HCT116 (cell line): Measurements from ENCODE around the gene GP2. TPM values are rescaled to one million over a fixed set of nuclear protein-coding genes. Genes with fewer than 3 reads are reported as not detected.

Source experiments
- ATAC-seq: fragments of 200-7000 bp; cut with Tn5 transposase; 2 replicates; pipeline ENCODE4 v1.9.1; 2020; ENCODE audit warnings: mild to moderate bottlenecking, moderate library complexity
- BruUV-seq: library from RNA; stranded (reverse); fragments of 400-500 nt; replicated peaks from 2 replicates; lab custom pipeline; 2021; lab: Mats Ljungman, UMichigan
- CTCF ChIA-PET: fragments of 300-600 bp; sonication (Branson Sonifier 250); formaldehyde crosslinking; loops from one replicate; lab custom pipeline; 2021; ENCODE audit warnings: antibody characterized with exemption; lab: Charles Lee
- POLR2A ChIA-PET: fragments of 300-600, 350-600 bp; sonication (Branson Sonifier 250); formaldehyde crosslinking; loops from one replicate; lab custom pipeline; 2021; ENCODE audit warnings: antibody characterized with exemption; lab: Charles Lee
- RAD21 ChIA-PET, 2 experiments: fragments of 300-600 bp; sonication (Branson Sonifier 250); formaldehyde crosslinking; loops; one replicate each; lab custom pipeline; 2023; ENCODE audit warnings: low total read pairs in 2 of 2; ENCODE audit not compliant: uncharacterized antibody in 2 of 2, unreplicated experiment in 2 of 2, low non-redundant PET in 1 of 2; lab: Charles Lee
- DNase-seq: peaks from one replicate; pipeline ENCODE4 v3.0.0-alpha.2; 2010; ENCODE audit warnings: low read depth, low spot score
- H2AFZ ChIP-seq: fragments of 200-600 bp; shearing (Covaris generic), sonication (generic); 2 replicates; pipeline ENCODE4 v1.6.1; 2017; ENCODE audit warnings: low read depth, mixed run types, mixed read lengths, antibody characterized with exemption, low read length; ENCODE audit not compliant: poor library complexity, severe bottlenecking
- H3K27ac ChIP-seq: 2 replicates; pipeline ENCODE4 v1.5.1; 2012; ENCODE audit warnings: low read depth, low read length
- H3K27me3 ChIP-seq: fragments of 200-600 bp; sonication (generic); 2 replicates; pipeline ENCODE4 v1.6.1; 2016; ENCODE audit warnings: mixed run types, low read length, mixed read lengths; ENCODE audit not compliant: insufficient read depth
- H3K36me3 ChIP-seq, 2 experiments: fragments of 200-500 bp in 1 of 2; fragments of 200-600 bp in 1 of 2; sonication (Bioruptor generic) in 1 of 2; sonication (generic) in 1 of 2; 2 replicates each; pipeline versions ENCODE4 v1.5.1 to v1.6.1; 2014 to 2016; ENCODE audit warnings: low read length in 2 of 2, inconsistent platforms in 1 of 2, mixed read lengths in 1 of 2, mixed run types in 1 of 2; ENCODE audit not compliant: insufficient read depth in 2 of 2, control insufficient read depth in 1 of 2
- H3K4me1 ChIP-seq, 2 experiments: fragments of 200-600 bp in 1 of 2; sonication (generic) in 1 of 2; 2 replicates each; pipeline versions ENCODE4 v1.5.1 to v1.6.1; 2012 to 2017; ENCODE audit warnings: low read length in 2 of 2, inconsistent platforms in 1 of 2, mild to moderate bottlenecking in 1 of 2, mixed read lengths in 1 of 2, mixed run types in 1 of 2, moderate library complexity in 1 of 2; ENCODE audit not compliant: insufficient read depth in 2 of 2, control insufficient read depth in 1 of 2
- H3K4me2 ChIP-seq: fragments of 200-600 bp; sonication (generic); 2 replicates; pipeline ENCODE4 v1.6.1; 2017; ENCODE audit warnings: mixed run types, low read length, mixed read lengths
- H3K4me3 ChIP-seq, 2 experiments: fragments of 200-600 bp in 1 of 2; sonication (generic) in 1 of 2; replicated peaks in 1 of 2; 2 replicates each; pipeline ENCODE4 v1.5.1; 2011 to 2016; ENCODE audit warnings: low read length in 2 of 2, control low read depth in 1 of 2, low read depth in 1 of 2, mild to moderate bottlenecking in 1 of 2, mixed read lengths in 1 of 2, mixed run types in 1 of 2
- H3K79me2 ChIP-seq: fragments of 200-600 bp; sonication (generic); 2 replicates; pipeline ENCODE4 v1.6.1; 2017; ENCODE audit warnings: mild to moderate bottlenecking, mixed run types, low read length, moderate library complexity, mixed read lengths; ENCODE audit not compliant: insufficient read depth
- H3K9ac ChIP-seq: fragments of 200-600 bp; sonication (generic); 2 replicates; pipeline ENCODE4 v1.6.1; 2016; ENCODE audit warnings: low read length, mixed read lengths
- H3K9me2 ChIP-seq: fragments of 200-600 bp; sonication (generic), shearing (Covaris generic); 2 replicates; pipeline ENCODE4 v1.6.1; 2017; ENCODE audit warnings: mixed run types, mild to moderate bottlenecking, moderate library complexity; ENCODE audit not compliant: insufficient read depth
- H3K9me3 ChIP-seq, 2 experiments: fragments of 200-500 bp in 1 of 2; fragments of 200-600 bp in 1 of 2; sonication (Bioruptor generic) in 1 of 2; sonication (generic) in 1 of 2; 2 replicates each; pipeline ENCODE4 v1.6.1; 2014 to 2017; ENCODE audit warnings: low read length in 2 of 2, mixed read lengths in 2 of 2, inconsistent platforms in 1 of 2, low read depth in 1 of 2, mild to moderate bottlenecking in 1 of 2, mixed run types in 1 of 2, moderate library complexity in 1 of 2; ENCODE audit not compliant: control insufficient read depth in 1 of 2, insufficient read depth in 1 of 2
- H4K20me1 ChIP-seq: fragments of 200-600 bp; sonication (generic), shearing (Covaris generic); 2 replicates; pipeline ENCODE4 v1.6.1; 2017; ENCODE audit warnings: mixed run types, mild to moderate bottlenecking, moderate library complexity; ENCODE audit not compliant: insufficient read depth
- CBX3 ChIP-seq: IDR thresholded peaks from 2 replicates; pipeline ENCODE4 v1.6.1; 2012; ENCODE audit warnings: low read depth
- EGR1 ChIP-seq: IDR thresholded peaks from 2 replicates; pipeline ENCODE4 v1.6.1; 2012; ENCODE audit warnings: low read depth
- ELF1 ChIP-seq: IDR thresholded peaks from 2 replicates; pipeline ENCODE4 v1.6.1; 2012; ENCODE audit warnings: low read depth, borderline replicate concordance
- EZH2phosphoT487 ChIP-seq: fragments of 200-600 bp; IDR thresholded peaks from 2 replicates; pipeline ENCODE4 v1.6.1; 2018; ENCODE audit warnings: antibody characterized with exemption, borderline replicate concordance
- FOSL1 ChIP-seq: IDR thresholded peaks from 2 replicates; pipeline ENCODE4 v1.6.1; 2012; ENCODE audit warnings: low read depth
- JUND ChIP-seq: IDR thresholded peaks from 2 replicates; pipeline ENCODE4 v1.6.1; 2012
- MAX ChIP-seq: IDR thresholded peaks from 2 replicates; pipeline ENCODE4 v1.6.1; 2012
- POLR2AphosphoS5 ChIP-seq: IDR thresholded peaks from 2 replicates; pipeline ENCODE4 v1.6.1; 2011; ENCODE audit warnings: mild to moderate bottlenecking, low read depth, low read length, moderate library complexity
- RAD21 ChIP-seq: IDR thresholded peaks from 2 replicates; pipeline ENCODE4 v1.6.1; 2012; ENCODE audit warnings: low read depth, mild to moderate bottlenecking
- REST ChIP-seq: IDR thresholded peaks from 2 replicates; pipeline ENCODE4 v1.6.1; 2012; ENCODE audit warnings: low read depth
- SIN3A ChIP-seq: IDR thresholded peaks from 2 replicates; pipeline ENCODE4 v1.6.1; 2012; ENCODE audit warnings: low read depth
- SP1 ChIP-seq: IDR thresholded peaks from 2 replicates; pipeline ENCODE4 v1.6.1; 2012; ENCODE audit warnings: low read depth
- TCF7L2 ChIP-seq: IDR thresholded peaks from 2 replicates; pipeline ENCODE4 v1.7.0; 2011; ENCODE audit warnings: borderline replicate concordance, inconsistent platforms; ENCODE audit not compliant: insufficient read depth, insufficient read length; ENCODE audit errors: extremely low read depth
- ZFX ChIP-seq: fragments of 450-650 bp; IDR thresholded peaks from 2 replicates; pipeline ENCODE4 v1.6.1; 2017
- ZNF274 ChIP-seq: fragments of 200-500 bp; sonication (Bioruptor generic); IDR thresholded peaks from 2 replicates; pipeline ENCODE4 v1.6.1; 2014; ENCODE audit warnings: mild to moderate bottlenecking, low read depth, low read length, inconsistent platforms
- intact Hi-C: fragments of 100-400 bp; cut with micrococcal nuclease; formaldehyde crosslinking; loops from 2 replicates; pipeline ENCODE4 v1.10.0; 2022
- total RNA-seq: library from RNA; stranded (reverse); gene quantifications from one replicate; pipeline ENCODE4 v1.2.1, GENCODE V29; 2021; ENCODE audit not compliant: unreplicated experiment

Gene GP2
- total RNA-seq, 1 experiment from 2014 or later, result 8.7 TPM

- Histone ChIP-seq H3K27ac (no peak overlapping the region), H3K4me1 (no peaks in the 10 kb centered on the region), H3K79me2 (no peaks in the 10 kb centered on the region), H3K9me3 (no peaks in the 10 kb centered on the region), H3K9me2 (no peaks in the 10 kb centered on the region), H3K4me3 (no peak overlapping the region), H2AFZ (no peak overlapping the region), H3K9ac (no peak overlapping the region), H3K27me3 (peaks cover 37% of the 10 kb centered on the region), H3K36me3 (no peaks in the 10 kb centered on the region), H4K20me1 (no peaks in the 10 kb centered on the region), H3K4me2 (no peak overlapping the region)
- TF ChIP-seq FOSL1 (no peak), ZNF274 (no peak), REST (no peak), EZH2phosphoT487 (no peak), MAX (no peak), SP1 (no peak), RAD21 (no peak), JUND (no peak), TCF7L2 (no peak), ZFX (no peak), ELF1 (no peak), SIN3A (no peak), EGR1 (no peak), CBX3 (no peak), POLR2AphosphoS5 (no peak)
- DNase-seq, result no peak
- POLR2A ChIA-PET, result no interaction called here
- RAD21 ChIA-PET, result no interaction called here
- intact Hi-C loops, result no loop called here
- no TSS peak for BruUV-seq
- no peak for ATAC-seq
- CTCF ChIA-PET, result no interaction called here
Measured at GRCh38 chr16:20319406-20319805, 7.9 kb downstream of the GP2 start.
